Measurements from ENCODE around the gene FBXL4.

GRCh38 chr6:98946879-98947410, 801 bp downstream of the FBXL4 start:
- peak; percentile 13 for TF ChIP-seq CTCF (IDR thresholded peaks at IDR 0.05; ENCODE audit: borderline replicate concordance, extremely low read depth, low read length, poor library complexity, severe bottlenecking)
- TF ChIP-seq EZH2 (IDR thresholded peaks at IDR 0.05; ENCODE audit: borderline replicate concordance, low read depth, low read length, severe bottlenecking), result no peak

All from DND-41 (cell line).